RWPE2 (cell line): Measurements from ENCODE around the gene FGF11.

ENCODE experiments used
- ATAC-seq: fragments of 200-7000 bp; cut with Tn5 transposase; 3 replicates; pipeline ENCODE4 v1.9.1; 2021; ENCODE audit warnings: low read depth
- DNase-seq: peaks from one replicate; pipeline ENCODE4 v3.0.0-alpha.2; 2020; ENCODE audit warnings: low spot score
- H3K27ac ChIP-seq: fragments of 450-650 bp; 2 replicates; pipeline ENCODE4 v1.5.1; 2017; ENCODE audit warnings: mild to moderate bottlenecking; ENCODE audit not compliant: poor library complexity, severe bottlenecking
- H3K27me3 ChIP-seq: fragments of 250-450 bp; sonication (Bioruptor Pico); 2 replicates; pipeline ENCODE4 v1.5.1; 2021; ENCODE audit warnings: mild to moderate bottlenecking, moderate library complexity; ENCODE audit not compliant: insufficient read depth, poor library complexity, severe bottlenecking
- H3K36me3 ChIP-seq: fragments of 250-450 bp; sonication (Bioruptor Pico); 2 replicates; pipeline ENCODE4 v1.5.1; 2020; ENCODE audit warnings: low read depth, mild to moderate bottlenecking, moderate library complexity
- H3K4me1 ChIP-seq: fragments of 250-450 bp; sonication (Bioruptor Pico); 2 replicates; pipeline ENCODE4 v1.5.1; 2021; ENCODE audit warnings: mild to moderate bottlenecking, moderate library complexity; ENCODE audit not compliant: insufficient read depth, poor library complexity, severe bottlenecking
- H3K4me3 ChIP-seq: fragments of 250-450 bp; sonication (Bioruptor Pico); 2 replicates; pipeline ENCODE4 v1.5.1; 2021; ENCODE audit warnings: mild to moderate bottlenecking, moderate library complexity; ENCODE audit not compliant: severe bottlenecking
- H3K9me3 ChIP-seq: fragments of 250-450 bp; sonication (Bioruptor Pico); 2 replicates; pipeline ENCODE4 v1.5.1; 2021; ENCODE audit warnings: mild to moderate bottlenecking, moderate library complexity; ENCODE audit not compliant: severe bottlenecking
- TF ChIP-seq, protein P1 (sequence below): fragments of 450-650 bp; IDR thresholded peaks from one replicate; pipeline ENCODE4 v1.5.1; 2017; ENCODE audit warnings: mild to moderate bottlenecking, moderate library complexity; ENCODE audit not compliant: poor library complexity, severe bottlenecking

Gene FGF11

DNA sequence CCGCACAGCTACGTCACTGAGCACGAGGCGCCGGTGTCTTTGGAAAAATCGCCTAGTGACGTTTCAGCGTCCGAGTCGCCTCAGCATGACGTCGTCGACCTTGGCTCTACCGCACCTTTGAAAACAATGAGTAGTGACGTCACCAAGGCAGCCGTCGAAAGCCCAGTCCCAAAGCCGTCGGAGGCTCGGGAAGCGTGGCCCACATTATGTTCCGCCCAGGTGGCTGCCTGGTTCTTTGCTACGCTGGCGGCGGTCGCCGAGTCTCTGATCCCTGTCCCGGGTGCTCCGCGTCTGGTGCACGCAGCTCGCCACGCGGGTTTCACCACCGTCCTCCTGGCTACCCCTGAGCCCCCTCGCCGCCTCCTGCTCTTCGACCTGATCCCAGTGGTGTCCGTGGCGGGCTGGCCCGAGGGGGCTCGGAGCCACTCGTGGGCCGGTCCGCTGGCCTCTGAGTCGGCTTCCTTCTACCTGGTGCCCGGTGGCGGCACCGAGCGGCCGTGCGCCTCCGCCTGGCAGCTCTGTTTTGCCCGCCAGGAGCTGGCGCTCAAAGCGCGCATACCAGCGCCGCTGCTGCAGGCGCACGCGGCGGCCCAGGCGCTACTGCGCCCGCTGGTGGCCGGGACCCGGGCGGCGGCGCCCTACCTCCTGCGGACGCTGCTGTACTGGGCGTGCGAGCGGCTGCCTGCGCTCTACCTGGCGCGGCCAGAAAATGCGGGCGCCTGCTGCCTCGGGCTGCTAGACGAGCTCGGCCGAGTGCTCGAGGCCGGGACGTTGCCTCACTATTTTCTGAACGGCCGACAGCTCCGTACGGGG lies 2.5 kb upstream of the FGF11 start:
- TF ChIP-seq, protein P1, sequence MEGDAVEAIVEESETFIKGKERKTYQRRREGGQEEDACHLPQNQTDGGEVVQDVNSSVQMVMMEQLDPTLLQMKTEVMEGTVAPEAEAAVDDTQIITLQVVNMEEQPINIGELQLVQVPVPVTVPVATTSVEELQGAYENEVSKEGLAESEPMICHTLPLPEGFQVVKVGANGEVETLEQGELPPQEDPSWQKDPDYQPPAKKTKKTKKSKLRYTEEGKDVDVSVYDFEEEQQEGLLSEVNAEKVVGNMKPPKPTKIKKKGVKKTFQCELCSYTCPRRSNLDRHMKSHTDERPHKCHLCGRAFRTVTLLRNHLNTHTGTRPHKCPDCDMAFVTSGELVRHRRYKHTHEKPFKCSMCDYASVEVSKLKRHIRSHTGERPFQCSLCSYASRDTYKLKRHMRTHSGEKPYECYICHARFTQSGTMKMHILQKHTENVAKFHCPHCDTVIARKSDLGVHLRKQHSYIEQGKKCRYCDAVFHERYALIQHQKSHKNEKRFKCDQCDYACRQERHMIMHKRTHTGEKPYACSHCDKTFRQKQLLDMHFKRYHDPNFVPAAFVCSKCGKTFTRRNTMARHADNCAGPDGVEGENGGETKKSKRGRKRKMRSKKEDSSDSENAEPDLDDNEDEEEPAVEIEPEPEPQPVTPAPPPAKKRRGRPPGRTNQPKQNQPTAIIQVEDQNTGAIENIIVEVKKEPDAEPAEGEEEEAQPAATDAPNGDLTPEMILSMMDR = peak; percentile 98
- DNase-seq = peak; percentile 80
- Histone ChIP-seq H3K9me3 (no peaks in the 10 kb centered on the region), H3K4me1 (peaks cover 5% of the 10 kb centered on the region), H3K27me3 (no peaks in the 10 kb centered on the region), H3K36me3 (no peaks in the 10 kb centered on the region), H3K27ac (peak overlapping the region; percentile 82), H3K4me3 (peak overlapping the region; percentile 44)
- peak; percentile 52 for ATAC-seq

DNA sequence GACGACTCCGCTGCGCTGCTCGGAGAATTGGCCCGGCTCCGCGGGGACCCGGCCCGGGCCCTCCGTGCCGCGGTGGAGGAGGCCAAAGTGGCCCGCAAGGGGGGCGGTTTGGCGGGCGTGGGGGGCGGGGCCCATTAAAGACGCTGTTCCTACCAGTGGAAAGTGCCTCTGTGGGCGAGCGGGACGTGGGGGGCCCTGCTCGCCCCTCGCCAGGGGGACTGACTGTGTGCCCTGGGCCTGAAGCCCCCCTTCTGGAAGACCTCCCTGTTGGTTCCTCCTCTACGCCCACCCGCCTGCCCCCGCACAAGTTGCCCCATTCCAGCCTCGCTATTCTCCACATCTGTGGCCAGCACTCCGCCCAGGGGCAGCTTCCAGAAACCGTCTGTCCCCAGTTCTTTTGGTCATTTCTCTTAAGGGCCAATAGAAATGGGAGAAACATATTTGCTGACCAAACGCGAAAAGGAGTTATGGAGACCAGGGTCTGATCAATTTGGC lies 1.9 kb upstream of the FGF11 start:
- ATAC-seq (no peak), DNase-seq (no peak)
- Histone ChIP-seq H3K36me3 (no peaks in the 10 kb centered on the region), H3K4me3 (peak overlapping the region; percentile 44), H3K27ac (peak overlapping the region; percentile 82), H3K27me3 (no peaks in the 10 kb centered on the region), H3K4me1 (peaks cover 5% of the 10 kb centered on the region), H3K9me3 (no peaks in the 10 kb centered on the region)
- TF ChIP-seq, protein P1 = peak; percentile 82

DNA sequence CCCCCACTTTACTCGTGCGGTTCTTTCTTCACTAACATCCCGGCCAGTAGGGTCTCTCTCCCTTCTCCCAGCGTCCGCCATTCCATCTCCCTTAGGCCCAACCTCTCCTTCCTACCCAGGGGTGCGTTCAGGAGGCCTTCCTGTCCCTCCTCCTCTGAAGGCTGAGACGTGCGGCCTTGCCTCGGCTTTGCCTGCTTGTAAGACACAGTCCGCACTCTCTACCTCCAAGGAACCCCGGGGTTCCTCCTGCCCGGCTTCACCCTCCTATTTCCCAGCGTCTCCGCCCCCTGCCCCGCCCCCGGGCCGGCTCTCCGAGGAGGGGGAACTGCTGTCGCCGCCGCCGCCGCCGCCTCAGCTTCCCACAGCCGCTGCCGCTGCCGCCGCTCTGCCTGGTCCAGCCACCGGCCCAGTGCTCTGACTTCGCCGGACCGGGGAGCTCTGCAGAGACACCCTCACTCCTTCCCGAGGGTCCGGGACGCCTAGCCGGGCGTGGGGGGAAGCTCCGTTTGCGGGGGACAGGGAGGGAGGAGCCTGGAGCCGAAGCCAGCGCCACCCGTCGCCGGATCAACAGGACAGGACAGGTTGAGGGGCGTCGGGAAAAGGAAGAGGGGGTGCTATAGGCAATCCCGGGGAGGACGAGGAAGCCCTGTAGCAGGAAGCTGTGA lies 1.2 kb upstream of the FGF11 start:
- Histone ChIP-seq H3K36me3 (no peaks in the 10 kb centered on the region), H3K4me3 (peak overlapping the region; percentile 44), H3K27me3 (no peaks in the 10 kb centered on the region), H3K27ac (peak overlapping the region; percentile 82), H3K4me1 (peaks cover 5% of the 10 kb centered on the region), H3K9me3 (no peaks in the 10 kb centered on the region)
- ATAC-seq (peak; percentile 30), DNase-seq (peak; percentile 79)
- TF ChIP-seq, protein P1 = no peak

DNA sequence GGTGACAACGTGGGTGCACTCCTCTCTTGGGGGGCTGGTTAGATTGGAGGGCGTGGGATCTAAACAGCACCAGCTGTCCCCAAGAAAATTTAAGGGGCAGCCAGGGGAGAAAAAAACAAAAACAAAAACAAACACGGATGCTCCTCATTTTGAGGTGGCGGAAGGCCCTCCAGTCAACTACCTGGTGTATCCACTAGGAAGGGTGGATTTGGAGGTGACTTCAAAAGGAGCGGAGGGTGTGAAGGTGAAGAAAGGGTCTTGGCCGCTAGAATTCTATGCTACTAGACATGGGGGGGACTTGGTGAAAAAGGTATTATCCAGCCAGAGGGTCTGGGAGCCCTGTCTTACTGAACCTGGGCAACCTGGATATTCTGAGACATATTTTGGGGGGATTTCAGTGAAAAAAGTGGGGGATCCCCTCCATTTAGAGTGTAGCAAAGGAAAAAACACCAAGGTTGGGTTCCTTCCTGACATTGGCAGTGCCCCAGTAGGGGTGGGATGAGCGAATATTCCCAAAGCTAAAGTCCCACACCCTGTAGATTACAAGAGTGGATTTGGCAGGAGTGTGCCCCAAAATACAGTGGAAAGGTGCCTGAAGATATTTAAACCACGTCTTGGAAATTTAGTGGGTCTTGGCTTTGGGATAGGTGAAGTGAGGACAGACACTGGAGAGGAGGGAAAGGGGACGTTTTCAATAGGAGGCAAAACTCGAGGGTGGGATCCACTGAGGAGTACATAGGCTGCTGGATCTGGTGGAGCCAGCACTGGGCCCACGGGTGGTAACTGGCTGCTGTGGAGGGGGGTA lies 454 bp upstream of the FGF11 start:
- Histone ChIP-seq H3K4me1 (peaks cover 10% of the 10 kb centered on the region), H3K36me3 (no peaks in the 10 kb centered on the region), H3K4me3 (peak overlapping the region; percentile 44), H3K27ac (peak overlapping the region; percentile 82), H3K9me3 (no peaks in the 10 kb centered on the region), H3K27me3 (no peaks in the 10 kb centered on the region)
- DNase-seq = no peak
- ATAC-seq = no peak
- TF ChIP-seq, protein P1 = no peak
